ENCODE data around the gene ZNF724. TPM values are rescaled to one million over a fixed set of nuclear protein-coding genes. Genes with fewer than 3 reads are reported as not detected.

The ZNF724 gene
- total RNA-seq, 1 experiment from 2014 or later: 8.2 TPM

- no peaks in the 10 kb centered on the region for H3K4me1 Mint-ChIP-seq (ENCODE audit: low read depth, unreplicated experiment)
- no peak for TF ChIP-seq CTCF (IDR thresholded peaks at IDR 0.05; ENCODE audit: unreplicated experiment)
- no peak overlapping the region for H3K4me3 Mint-ChIP-seq (ENCODE audit: low read depth, unreplicated experiment)
- no TSS peak for BruUV-seq (replicated peaks)
- no peak overlapping the region for H3K27ac Mint-ChIP-seq (ENCODE audit: unreplicated experiment)
- no peaks in the 10 kb centered on the region for H3K27me3 Mint-ChIP-seq (ENCODE audit: unreplicated experiment)
- CTCF ChIA-PET: no interaction called here
- DNase-seq: no peak
- H3K9me3 Mint-ChIP-seq (ENCODE audit: low read depth, unreplicated experiment): peaks cover 2% of the 10 kb centered on the region
- H3K36me3 Mint-ChIP-seq (ENCODE audit: insufficient read depth, unreplicated experiment): no peaks in the 10 kb centered on the region
- intact Hi-C loops (cut with micrococcal nuclease; ENCODE audit: unreplicated experiment): no loop called here
These were observed 46.3 kb downstream of the ZNF724 start for GRCh38 chr19:23203841-23204344.

DNA sequence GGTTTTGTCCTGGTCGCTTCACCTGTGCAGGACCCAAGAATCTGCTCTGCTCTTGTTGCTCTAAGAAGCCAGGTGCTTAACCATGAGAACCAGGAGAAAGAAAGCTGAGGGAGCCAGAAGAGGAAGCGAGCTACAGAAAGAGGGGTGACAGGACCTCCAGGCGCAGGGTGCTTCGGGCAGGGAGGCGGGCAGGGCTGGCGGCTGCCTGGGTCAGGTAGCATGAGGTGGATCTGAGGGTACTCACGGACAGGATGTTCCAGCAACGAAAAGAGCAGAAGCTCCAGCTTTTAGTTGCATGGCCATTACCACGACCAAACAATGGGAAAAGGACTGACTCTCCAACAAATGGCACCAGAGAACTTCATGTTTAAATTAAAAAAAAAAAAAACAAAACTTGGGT lies 59.9 kb downstream of the ZNF724 start:
- intact Hi-C loops (cut with micrococcal nuclease; ENCODE audit: unreplicated experiment): no loop called here
- DNase-seq: no peak
- no peak for TF ChIP-seq CTCF (IDR thresholded peaks at IDR 0.05; ENCODE audit: unreplicated experiment)
- H3K9me3 Mint-ChIP-seq (ENCODE audit: low read depth, unreplicated experiment): peaks cover 2% of the 10 kb centered on the region
- H3K4me1 Mint-ChIP-seq (ENCODE audit: low read depth, unreplicated experiment): no peaks in the 10 kb centered on the region
- BruUV-seq (replicated peaks): no TSS peak
- no peak overlapping the region for H3K4me3 Mint-ChIP-seq (ENCODE audit: low read depth, unreplicated experiment)
- H3K36me3 Mint-ChIP-seq (ENCODE audit: insufficient read depth, unreplicated experiment): no peaks in the 10 kb centered on the region
- no peaks in the 10 kb centered on the region for H3K27me3 Mint-ChIP-seq (ENCODE audit: unreplicated experiment)
- CTCF ChIA-PET: no interaction called here
- no peak overlapping the region for H3K27ac Mint-ChIP-seq (ENCODE audit: unreplicated experiment)

- intact Hi-C loops (cut with micrococcal nuclease; ENCODE audit: unreplicated experiment): no loop called here
- Mint-ChIP-seq H3K4me1 (ENCODE audit: low read depth, unreplicated experiment) (no peaks in the 10 kb centered on the region), H3K27me3 (ENCODE audit: unreplicated experiment) (no peaks in the 10 kb centered on the region), H3K4me3 (ENCODE audit: low read depth, unreplicated experiment) (no peak overlapping the region), H3K27ac (ENCODE audit: unreplicated experiment) (no peak overlapping the region), H3K36me3 (ENCODE audit: insufficient read depth, unreplicated experiment) (no peaks in the 10 kb centered on the region), H3K9me3 (ENCODE audit: low read depth, unreplicated experiment) (peaks cover 19% of the 10 kb centered on the region)
- DNase-seq: no peak
- no peak for TF ChIP-seq CTCF (IDR thresholded peaks at IDR 0.05; ENCODE audit: unreplicated experiment)
- CTCF ChIA-PET: no interaction called here
- no TSS peak for BruUV-seq (replicated peaks)
These were observed 66.9 kb downstream of the ZNF724 start for GRCh38 chr19:23183251-23183650.

Other genes starting within 250 kb of the ZNF724 start
- gene ZNF728, start 247.2 kb downstream of the ZNF724 start, total RNA-seq (2022): not detected in 2 replicates
- not detected in 2 replicates for gene ZNF730, start 133.4 kb downstream of the ZNF724 start, total RNA-seq (2022)
- 18.4 and 19.0 TPM in 2 replicates for gene ZNF91, start 145.1 kb upstream of the ZNF724 start, total RNA-seq (2022)